SJCRH30 (cell line): ENCODE results near the gene C12orf43. TPM values are rescaled to one million over a fixed set of nuclear protein-coding genes. Genes with fewer than 3 reads are reported as not detected.

ENCODE experiments used
- DNase-seq, 2 experiments: peaks; one replicate each; pipeline ENCODE4 v3.0.0-alpha.2; 2015 to 2020
- H3K27ac ChIP-seq: fragments of 250-450 bp; sonication (Bioruptor Pico); 2 replicates; pipeline ENCODE4 v1.5.1; 2020; ENCODE audit warnings: mild to moderate bottlenecking, moderate library complexity
- H3K27me3 ChIP-seq: fragments of 250-450 bp; sonication (Bioruptor Pico); 2 replicates; pipeline ENCODE4 v1.5.1; 2020; ENCODE audit warnings: mild to moderate bottlenecking, moderate library complexity
- H3K36me3 ChIP-seq: fragments of 250-450 bp; sonication (Bioruptor Pico); 2 replicates; pipeline ENCODE4 v1.5.1; 2020; ENCODE audit warnings: mild to moderate bottlenecking, moderate library complexity
- H3K4me1 ChIP-seq: fragments of 250-450 bp; sonication (Bioruptor Pico); 2 replicates; pipeline ENCODE4 v1.5.1; 2020; ENCODE audit warnings: mild to moderate bottlenecking, moderate library complexity
- H3K4me3 ChIP-seq: fragments of 250-450 bp; sonication (Bioruptor Pico); 2 replicates; pipeline ENCODE4 v1.5.1; 2020; ENCODE audit warnings: mild to moderate bottlenecking, moderate library complexity
- H3K9me3 ChIP-seq: fragments of 250-450 bp; sonication (Bioruptor Pico); replicated peaks from 2 replicates; pipeline ENCODE4 v1.5.1; 2020; ENCODE audit warnings: mild to moderate bottlenecking, moderate library complexity
- total RNA-seq: library from RNA; depleted of rRNA; stranded (reverse); fragments of >200 nt; shearing (Covaris generic); gene quantifications from 2 replicates; pipeline ENCODE4 v1.2.3, GENCODE V29; 2014

Gene C12orf43
- total RNA-seq, 1 experiment from 2014 or later, result 18.9 TPM

DNA sequence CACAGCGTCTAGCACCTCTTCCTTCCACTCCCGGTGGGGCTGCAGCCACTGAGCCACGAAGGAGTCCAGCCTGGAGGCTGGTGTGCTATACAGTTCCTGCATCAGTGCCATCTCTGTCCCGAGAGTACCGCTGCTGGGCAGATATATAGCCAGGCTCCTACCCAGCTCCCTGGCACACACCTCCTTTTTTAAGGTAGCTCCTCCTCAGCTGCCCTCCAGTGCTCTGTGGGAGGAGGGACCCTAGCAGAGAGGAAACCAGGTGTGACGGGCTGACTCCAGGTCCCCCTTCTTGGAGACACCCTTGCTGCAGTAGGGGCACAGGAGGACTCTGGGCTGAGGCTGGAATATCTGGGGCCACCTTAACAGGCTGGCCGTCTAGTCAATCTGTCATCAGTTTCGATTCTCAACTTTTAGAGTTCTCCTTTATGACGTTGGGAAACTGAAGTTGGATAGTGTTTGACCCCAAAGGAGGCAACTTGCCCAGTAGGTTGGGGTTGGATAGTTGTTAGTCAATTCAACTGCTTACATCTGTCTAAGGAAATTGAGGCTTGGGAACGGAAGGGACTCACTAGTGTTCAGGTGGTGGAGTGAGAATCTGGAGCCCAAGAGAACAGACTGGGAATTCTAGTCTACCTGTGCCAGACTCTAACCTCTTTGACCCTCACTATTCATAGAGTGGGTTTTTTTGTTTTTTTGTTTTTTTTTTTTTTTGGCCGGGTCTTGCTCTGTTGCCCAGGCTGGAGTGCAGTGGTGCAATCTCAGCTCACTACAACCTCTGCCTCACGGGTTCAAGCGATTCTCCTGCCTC is 22.8 kb upstream of the C12orf43 start, which contains the start of gene OASL:
OASL (minus strand) TSS at position 386 of the 808 bp plus-strand sequence; CDS start at position 111, 275 bp downstream.
- H3K4me3 ChIP-seq, result no peak within 1 kb of the TSS
- no peak within 1 kb of the TSS for H3K27ac ChIP-seq
- no peaks in the 10 kb centered on the region for H3K36me3 ChIP-seq

DNA sequence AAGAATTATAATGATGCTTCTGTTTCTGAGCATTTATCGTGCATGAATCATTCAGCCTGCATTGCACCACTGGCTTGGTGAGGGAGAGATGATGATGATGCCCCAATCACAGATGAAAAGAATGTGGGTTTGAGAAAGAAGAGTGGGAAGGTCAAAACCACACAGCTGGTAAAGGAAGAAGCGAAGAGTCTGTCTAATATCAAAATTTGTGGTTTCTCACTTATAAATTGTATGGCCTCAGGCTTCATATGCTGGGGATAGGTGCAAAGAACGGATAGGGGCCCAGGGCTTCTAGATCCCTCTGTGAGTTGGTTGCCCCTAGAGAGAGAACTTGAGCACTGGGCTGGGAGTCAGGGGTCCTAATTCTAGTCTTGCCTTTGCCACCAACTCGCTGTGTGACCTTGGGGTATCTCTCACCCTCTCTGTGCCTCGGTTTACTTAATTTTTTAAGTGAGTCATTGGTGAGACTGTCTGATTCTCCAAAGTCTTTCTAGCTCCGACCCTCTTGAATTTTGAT is 20.6 kb upstream of the C12orf43 start:
- no peak for DNase-seq
- H3K9me3 ChIP-seq, result no peaks in the 10 kb centered on the region
- H3K27ac ChIP-seq, result no peak overlapping the region

More for the DNA sequence above, 22.8 kb upstream of the C12orf43 start, which contains the start of gene OASL:
- Histone ChIP-seq H3K27me3 (peaks cover 5% of the 10 kb centered on the region; the same call in 1 of the 2 replicates), H3K9me3 (no peaks in the 10 kb centered on the region), H3K4me1 (peaks cover 10% of the 10 kb centered on the region)
- no peak for DNase-seq

DNA sequence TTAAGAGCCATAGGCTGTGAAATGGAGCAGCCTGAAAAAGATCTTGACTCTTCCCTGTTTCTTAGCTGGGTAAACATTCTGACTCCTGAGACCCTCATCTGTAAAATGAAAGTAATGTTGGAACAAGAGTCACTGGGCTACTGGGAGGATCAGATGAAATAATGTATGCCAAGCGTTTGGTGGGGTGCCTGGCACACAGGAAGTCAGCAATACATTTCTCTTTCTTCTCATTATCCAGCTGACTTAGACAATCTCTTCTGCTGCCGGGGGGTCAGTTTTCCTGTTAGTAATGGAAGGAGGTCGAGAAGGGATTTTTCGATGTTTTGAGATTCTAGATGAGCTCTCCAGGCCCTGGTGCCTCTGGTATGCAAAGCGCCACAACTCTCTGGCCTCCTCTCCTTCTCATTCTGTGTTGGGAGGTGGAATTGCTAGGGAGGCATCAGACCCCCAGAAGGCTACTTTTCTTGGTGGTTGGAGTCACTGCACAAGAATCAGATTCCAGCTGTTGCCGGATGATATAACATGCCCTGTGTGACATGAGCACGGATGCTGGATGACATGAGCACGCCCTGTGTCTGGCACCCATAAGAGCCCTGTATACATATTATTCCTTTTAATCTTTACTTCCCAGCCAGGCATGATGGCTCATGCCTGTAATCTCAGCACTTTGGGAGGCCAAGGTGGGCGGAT is 18.5 kb upstream of the C12orf43 start:
- H3K4me3 ChIP-seq, result no peak overlapping the region
- no peaks in the 10 kb centered on the region for H3K36me3 ChIP-seq
- no peaks in the 10 kb centered on the region for H3K9me3 ChIP-seq
- no peak overlapping the region for H3K27ac ChIP-seq
- DNase-seq, result peak; percentile 29 to 60
- H3K27me3 ChIP-seq, result peaks cover 5% of the 10 kb centered on the region; the same call in 1 of the 2 replicates
- peaks cover 10% of the 10 kb centered on the region for H3K4me1 ChIP-seq

More for the DNA sequence above, 20.6 kb upstream of the C12orf43 start:
- Histone ChIP-seq H3K36me3 (no peaks in the 10 kb centered on the region), H3K4me3 (no peak overlapping the region), H3K4me1 (peaks cover 10% of the 10 kb centered on the region), H3K27me3 (peaks cover 5% of the 10 kb centered on the region; the same call in 1 of the 2 replicates)

DNA sequence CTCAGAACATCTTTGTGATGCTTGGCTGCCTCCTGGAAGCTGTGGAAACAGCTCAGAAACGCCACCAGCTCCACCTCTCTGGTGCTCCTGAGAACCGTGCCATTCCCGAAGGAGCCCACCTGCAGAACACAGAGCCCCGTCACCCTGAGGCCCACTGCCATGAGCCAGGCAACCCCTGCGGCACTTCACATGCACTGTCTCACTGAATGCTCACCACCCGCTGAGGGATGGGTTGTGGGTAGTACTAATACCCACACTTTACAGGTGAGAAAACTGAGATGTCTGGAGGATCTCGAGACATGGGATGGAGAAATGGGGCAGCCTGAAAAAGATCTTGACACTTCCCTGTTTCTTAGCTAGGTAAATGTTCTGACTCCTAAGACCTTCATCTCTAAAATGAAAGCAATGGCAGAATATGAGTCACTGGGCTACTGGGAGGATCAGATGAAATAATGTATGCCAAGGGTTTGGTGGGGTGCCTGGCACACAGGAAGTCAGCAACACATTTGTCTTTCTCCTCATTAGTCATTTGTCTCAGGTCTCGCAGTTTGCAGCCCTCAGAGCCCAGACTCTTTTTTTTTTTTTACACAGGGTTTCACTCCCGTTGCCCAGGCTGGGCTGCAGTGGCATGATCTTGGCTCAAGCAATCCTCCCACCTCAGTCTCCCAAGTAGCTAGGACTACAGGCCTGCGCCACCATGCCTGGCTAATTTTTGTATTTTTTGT is 17.5 kb upstream of the C12orf43 start:
- Histone ChIP-seq H3K27me3 (no peaks in the 10 kb centered on the region; the same call in 1 of the 2 replicates), H3K27ac (no peak overlapping the region), H3K9me3 (no peaks in the 10 kb centered on the region), H3K4me1 (peaks cover 10% of the 10 kb centered on the region), H3K4me3 (no peak overlapping the region), H3K36me3 (no peaks in the 10 kb centered on the region)
- DNase-seq, result no peak

DNA sequence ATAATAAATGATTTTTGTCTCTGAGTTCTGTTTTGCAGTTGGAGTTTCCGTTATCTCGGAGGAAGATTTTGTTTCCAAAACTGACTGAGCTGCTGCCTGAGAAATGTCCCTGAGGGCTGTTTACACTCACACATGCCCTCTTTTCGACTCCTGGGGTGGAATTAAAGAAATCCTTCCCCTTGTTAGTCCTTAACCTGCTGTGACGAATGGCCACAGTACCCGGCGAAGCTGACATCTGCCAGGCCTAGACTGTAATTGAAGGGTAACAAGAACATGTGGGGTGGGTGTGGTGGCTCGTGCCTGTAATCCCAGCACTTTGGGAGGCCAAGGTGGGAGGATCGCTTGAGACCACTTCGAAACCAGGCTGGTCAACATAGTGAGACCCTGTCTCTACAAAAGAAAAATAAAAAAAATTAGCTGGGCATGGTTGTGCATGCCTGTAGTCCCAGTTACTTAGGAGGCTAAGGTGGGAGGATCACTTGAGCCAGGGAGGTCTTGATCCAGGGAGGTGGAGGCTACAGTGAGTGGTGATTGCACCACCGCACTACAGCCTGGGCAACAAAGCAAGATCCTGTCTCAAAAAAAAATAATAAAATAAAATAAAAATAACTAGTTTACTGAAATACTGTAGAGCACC is 14.4 kb upstream of the C12orf43 start:
- Histone ChIP-seq H3K27me3 (no peaks in the 10 kb centered on the region; the same call in 1 of the 2 replicates), H3K36me3 (no peaks in the 10 kb centered on the region), H3K27ac (no peak overlapping the region), H3K9me3 (no peaks in the 10 kb centered on the region), H3K4me1 (peaks cover 10% of the 10 kb centered on the region), H3K4me3 (no peak overlapping the region)
- peak; percentile 57 to 75 for DNase-seq

DNA sequence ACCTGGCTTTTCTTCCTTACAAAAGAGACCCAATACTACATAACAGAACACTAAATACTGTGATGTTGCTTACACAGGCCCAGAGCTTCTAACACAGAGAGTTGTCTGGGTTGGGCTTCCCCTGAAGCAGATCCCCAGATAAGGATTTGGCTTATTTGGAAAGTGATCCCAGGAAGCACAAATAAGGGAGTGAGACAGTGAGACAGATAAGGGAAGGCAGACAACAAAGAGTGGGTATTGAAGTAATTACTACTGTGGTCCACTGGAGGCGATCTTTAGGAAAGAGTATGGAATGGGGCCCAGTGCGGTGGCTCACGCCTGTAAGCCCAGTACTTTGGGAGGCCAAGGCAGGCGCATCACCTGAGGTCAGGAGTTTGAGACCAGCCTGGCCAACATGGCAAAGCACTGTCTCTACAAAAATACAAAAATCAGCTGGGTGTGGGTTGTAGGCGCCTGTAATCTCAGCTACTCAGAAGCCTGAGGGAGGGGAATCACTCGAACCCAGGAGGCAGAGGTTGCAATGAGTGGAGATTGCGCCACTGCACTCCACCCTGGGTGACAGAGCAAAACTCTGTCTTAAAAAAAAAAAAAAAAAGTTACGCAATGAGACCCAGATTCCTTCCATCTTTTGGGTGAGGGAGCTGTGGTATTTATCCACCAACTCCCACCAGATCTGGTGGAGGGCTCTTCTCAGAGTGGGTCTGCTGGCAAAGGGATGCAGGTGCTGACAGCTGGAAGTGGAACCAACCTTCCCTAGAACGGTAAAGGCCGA is 10.2 kb upstream of the C12orf43 start:
- Histone ChIP-seq H3K27ac (no peak overlapping the region), H3K4me1 (no peaks in the 10 kb centered on the region), H3K36me3 (no peaks in the 10 kb centered on the region), H3K9me3 (no peaks in the 10 kb centered on the region), H3K27me3 (no peaks in the 10 kb centered on the region), H3K4me3 (no peak overlapping the region)
- DNase-seq, result no peak

DNA sequence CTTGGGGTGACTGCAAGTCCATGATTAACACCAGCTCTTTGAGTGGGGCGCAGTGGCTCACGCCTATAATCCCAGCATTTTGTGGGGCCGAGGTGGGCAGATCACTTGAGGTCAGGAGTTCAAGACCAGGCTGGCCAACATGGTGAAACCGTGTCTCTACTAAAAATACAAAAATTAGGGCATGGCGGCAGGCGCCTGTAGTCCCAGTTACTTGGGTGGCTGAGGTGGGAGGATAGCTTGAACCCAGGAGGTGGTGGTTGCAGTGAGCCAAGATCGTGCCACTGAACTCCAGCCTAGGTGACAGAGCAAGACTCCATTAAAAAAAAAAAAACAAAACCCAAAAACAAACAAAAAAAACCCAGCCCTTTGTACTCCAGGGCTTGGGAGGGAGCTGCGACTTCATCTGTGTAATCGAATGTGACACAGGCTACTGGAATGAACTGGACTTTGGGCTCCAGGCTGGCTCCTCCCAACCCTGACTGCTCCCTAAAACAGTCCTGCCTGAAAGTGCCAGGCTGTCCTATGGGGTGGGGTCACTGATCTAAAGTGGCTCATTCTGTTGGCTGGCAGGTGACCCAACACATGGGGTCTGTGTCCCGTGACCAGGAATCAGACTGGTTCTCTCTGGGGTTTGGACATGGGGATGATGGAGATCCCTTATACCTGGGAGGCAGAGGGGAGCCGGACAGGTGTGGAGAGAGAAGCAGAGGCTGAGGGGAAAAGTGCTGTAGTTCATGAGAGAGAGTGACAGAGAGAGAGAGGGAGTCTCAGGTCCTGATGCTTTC is 9.3 kb upstream of the C12orf43 start:
- no peak for DNase-seq
- H3K4me1 ChIP-seq, result no peaks in the 10 kb centered on the region
- H3K27me3 ChIP-seq, result no peaks in the 10 kb centered on the region
- H3K9me3 ChIP-seq, result no peaks in the 10 kb centered on the region
- H3K36me3 ChIP-seq, result no peaks in the 10 kb centered on the region
- H3K27ac ChIP-seq, result no peak overlapping the region
- H3K4me3 ChIP-seq, result no peak overlapping the region

DNA sequence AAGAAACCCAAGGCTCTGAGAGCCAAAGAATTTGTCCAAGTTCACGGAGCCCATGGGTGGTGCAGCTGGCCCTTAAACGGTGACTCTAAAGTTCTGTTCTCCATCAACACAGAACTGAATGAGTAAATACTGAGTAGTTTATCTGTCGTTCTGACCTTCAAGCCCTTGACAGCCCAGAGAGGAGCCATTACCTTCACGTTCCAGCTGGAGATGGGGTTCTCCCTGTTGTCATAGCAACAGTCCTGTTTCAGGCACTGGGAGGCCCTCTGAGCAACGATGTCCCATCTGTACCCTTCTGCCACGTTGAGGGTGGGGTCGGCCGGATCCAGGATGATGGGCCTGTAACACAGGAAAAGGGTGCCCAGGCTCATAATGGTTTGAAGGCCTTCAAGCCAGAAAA is 7.5 kb upstream of the C12orf43 start:
- H3K4me3 ChIP-seq, result no peak overlapping the region
- H3K9me3 ChIP-seq, result no peaks in the 10 kb centered on the region
- DNase-seq, result no peak
- no peaks in the 10 kb centered on the region for H3K36me3 ChIP-seq
- H3K27ac ChIP-seq, result no peak overlapping the region
- H3K27me3 ChIP-seq, result no peaks in the 10 kb centered on the region
- no peaks in the 10 kb centered on the region for H3K4me1 ChIP-seq

DNA sequence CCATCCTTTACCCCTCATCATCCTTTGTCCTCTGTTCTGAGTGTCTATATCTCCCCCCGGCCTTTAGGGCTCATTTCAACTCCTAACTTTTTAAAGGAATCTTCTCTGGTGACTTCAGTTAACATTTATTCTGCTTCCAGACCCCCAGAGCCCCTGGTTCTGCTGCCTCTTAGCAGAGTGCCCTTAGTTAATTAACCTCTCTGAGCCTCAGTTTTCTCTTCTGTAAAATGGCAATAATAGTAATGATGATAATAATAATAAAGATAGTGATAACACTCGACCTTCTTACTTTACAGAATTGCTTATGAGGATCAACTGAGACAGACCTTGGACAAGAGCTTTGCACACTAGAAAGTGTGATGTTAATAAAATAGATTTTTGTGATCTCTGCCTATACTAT is 6.4 kb upstream of the C12orf43 start:
- no peak for DNase-seq
- Histone ChIP-seq H3K27ac (no peak overlapping the region), H3K9me3 (no peaks in the 10 kb centered on the region), H3K27me3 (no peaks in the 10 kb centered on the region), H3K36me3 (no peaks in the 10 kb centered on the region), H3K4me1 (no peaks in the 10 kb centered on the region), H3K4me3 (no peak overlapping the region)

DNA sequence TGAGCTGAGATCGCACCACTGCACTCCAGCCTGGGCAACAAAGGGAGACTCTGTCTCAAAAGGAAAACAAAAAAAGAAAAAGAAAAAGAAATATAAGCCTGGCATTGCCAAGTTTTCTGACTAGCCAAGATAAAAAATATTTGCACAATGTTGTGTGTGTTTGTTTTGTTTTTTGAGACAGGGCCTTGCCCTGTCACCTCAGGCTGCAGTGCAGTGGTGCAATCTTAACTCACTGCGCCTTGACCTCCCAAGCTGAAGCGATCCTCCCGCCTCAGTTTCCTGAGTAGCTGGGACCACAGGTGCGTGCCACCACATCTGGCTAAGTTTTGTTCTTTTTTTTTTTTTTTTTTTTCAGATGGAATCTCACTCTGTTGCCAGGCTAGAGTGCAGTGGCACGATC is 5.5 kb upstream of the C12orf43 start:
- no peak overlapping the region for H3K27ac ChIP-seq
- H3K36me3 ChIP-seq, result no peaks in the 10 kb centered on the region
- H3K4me1 ChIP-seq, result no peaks in the 10 kb centered on the region
- H3K27me3 ChIP-seq, result no peaks in the 10 kb centered on the region
- H3K9me3 ChIP-seq, result no peaks in the 10 kb centered on the region
- no peak for DNase-seq
- H3K4me3 ChIP-seq, result no peak overlapping the region

DNA sequence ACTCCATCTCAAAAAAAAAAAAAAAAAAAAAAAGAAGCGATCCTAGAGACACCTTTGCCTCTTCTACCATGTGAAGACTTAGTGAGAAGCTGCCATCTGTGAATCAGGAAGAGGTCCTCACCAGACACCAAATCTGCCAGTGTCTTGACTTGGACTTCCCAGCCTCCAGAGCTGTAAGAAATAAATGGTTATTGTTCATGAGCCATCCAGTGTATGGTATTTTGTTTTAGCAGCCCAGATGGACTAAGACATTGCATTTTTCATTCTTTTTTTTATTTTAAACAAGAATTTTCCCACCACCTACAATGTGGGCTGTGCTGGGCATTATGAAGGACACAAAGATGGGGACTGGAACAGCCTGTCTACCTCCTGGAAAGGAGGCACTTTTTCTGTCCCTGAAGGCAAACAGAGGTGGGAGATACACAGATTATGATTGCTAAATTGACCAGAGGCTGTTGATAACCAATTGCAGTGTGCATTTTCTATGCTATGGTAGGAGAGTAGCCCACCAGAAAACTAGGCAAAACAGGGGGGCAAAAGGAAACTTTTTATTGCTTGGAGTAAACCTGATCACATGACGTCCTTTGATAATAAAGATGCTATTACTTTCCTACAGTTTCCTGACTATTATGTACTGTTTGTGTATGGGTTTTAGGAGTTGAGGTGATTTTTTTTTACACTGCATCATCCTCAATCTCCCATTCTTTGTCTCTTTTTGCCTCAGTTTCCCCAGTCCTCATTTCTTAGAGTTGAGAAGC is 2.8 kb upstream of the C12orf43 start:
- no peak overlapping the region for H3K4me3 ChIP-seq
- no peak for DNase-seq
- no peaks in the 10 kb centered on the region for H3K27me3 ChIP-seq
- no peak overlapping the region for H3K27ac ChIP-seq
- no peaks in the 10 kb centered on the region for H3K9me3 ChIP-seq
- H3K36me3 ChIP-seq, result no peaks in the 10 kb centered on the region
- no peaks in the 10 kb centered on the region for H3K4me1 ChIP-seq

DNA sequence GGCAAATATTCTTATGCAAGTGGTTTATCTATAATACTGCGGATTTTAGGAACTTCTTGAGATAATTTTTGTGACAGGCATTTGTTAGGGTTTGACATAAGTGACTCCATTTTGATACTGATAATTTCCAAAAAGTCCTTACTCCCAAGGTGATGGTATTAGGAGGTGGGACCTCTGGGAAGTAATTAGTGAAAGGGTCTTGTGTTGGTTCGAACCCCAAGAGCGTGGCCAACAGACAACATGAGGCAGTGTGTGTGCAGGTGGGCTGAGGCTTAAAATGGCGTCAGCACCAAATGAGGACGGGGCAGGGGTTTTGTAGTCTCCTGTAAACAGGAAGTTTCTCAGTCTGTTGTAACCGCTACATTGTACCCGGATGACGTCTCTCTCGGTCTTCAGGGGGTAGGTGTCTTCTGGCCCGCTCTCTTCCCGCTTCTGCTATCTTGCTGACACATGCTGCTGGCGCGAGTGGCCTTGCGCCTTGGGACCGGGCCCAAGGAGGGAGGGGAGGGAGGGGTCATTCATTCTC is 1.7 kb upstream of the C12orf43 start:
- H3K4me3 ChIP-seq, result no peak overlapping the region
- H3K27ac ChIP-seq, result no peak overlapping the region
- DNase-seq, result no peak
- no peaks in the 10 kb centered on the region for H3K27me3 ChIP-seq
- H3K36me3 ChIP-seq, result no peaks in the 10 kb centered on the region
- H3K9me3 ChIP-seq, result no peaks in the 10 kb centered on the region
- H3K4me1 ChIP-seq, result no peaks in the 10 kb centered on the region
